Middle frontal gyrus (tissue), 1 donor: ENCODE measurements around the gene CRTC2.
A peak's percentile ranks its signal among the peaks of the same experiment; 100 is the strongest.

Source experiments
- DNase-seq: peaks from one replicate; pipeline ENCODE4 v3.0.0-alpha.2; 2015; ENCODE audit warnings: low spot score; ENCODE audit errors: extremely low spot score

CRTC2 gene

GRCh38 chr1:153946622-153947241, 11.7 kb downstream of the CRTC2 start, which contains the start of gene DENND4B:
DENND4B (minus strand) TSS chr1:153946718; CDS start chr1:153944374, 2,344 bp downstream.
- DNase-seq, result peak; percentile 73

- DNase-seq, result no peak
These were observed 12.4 kb downstream of the CRTC2 start for GRCh38 chr1:153945795-153946621.

GRCh38 chr1:153945131-153945794, 13.1 kb downstream of the CRTC2 start:
- DNase-seq, result no peak

GRCh38 chr1:153944827-153945117, 13.6 kb downstream of the CRTC2 start:
- DNase-seq, result no peak

GRCh38 chr1:153944005-153944826, 14.2 kb downstream of the CRTC2 start:
- no peak for DNase-seq

DNA sequence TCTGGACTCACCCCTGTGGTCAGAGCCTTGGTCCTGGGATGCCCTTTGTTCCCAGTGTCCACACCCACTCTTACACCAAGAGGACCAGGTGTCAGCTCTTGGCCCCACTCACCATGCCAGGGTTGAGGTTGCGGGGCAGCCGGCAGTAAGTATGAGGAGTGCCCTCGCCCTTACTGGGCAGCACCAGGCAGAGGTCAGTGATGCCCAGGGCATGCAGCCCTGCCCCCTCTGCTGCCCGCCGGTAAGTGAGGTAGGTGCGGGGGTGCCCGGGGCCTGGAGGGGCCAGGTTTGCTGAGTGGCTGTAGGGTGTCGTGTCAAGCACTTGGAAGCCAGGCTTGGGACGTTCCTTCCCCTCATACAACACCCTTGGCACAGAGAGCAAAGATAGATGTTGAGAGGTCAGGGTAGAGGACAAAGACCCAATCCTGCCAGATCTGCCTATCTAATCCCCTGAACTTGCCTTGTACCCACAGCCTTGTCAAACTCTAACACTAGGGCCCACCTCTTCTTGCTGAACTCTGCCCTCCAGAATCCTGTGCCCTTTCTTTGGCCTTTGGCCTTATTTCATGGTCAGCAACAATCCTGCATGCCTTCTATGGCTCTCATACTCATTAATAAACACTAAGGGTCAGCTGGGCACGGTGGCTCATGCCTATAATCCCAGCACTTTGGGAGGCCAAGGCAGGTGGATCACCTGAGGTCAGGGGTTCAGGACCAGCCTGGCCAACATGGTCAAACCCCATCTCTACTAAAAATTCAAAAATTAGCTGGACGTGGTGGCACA, 15.5 kb downstream of the CRTC2 start:
- no peak for DNase-seq

DNA sequence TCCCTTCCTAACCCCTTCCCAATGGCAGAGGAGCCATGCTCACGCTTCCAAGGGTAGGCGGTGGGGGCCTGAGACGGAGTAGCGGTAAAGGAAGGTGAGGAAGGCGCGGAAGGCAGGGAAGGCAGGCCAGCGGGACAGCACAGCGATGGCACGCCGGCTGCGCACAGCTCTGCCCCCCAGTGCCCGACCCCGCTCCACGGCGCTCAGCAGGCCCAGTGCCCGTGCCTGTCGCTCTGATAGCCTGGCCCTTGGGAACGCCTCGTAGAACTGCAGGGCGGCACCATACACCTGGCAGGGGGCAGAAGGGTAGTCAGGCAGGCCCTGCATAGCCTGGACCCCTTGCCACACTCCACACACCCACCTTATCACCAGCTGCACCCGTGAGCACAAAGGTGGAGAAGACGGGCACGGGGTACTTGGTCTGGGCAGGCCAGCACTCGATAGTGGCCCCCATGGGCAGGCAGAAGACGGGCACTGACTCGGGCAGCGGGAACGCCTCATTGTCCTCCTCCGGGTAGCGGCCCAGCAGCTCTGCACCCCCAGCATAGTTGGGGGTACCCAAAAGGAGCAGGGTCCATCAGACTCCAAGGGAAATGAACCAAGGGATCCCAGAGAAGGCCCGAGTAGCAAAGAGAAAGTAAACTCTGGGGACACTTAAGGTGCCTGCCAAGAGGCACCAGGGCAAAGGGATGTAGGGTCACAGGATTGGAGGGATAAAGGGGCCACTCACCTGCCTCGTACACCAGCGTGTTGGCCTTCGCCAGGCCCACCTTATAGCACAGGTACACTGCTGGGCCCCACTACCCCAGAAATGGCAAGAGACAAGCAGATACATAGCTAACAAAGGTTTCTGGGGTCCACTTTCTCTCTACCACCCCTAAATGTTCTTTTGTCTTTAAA, 16.3 kb downstream of the CRTC2 start:
- no peak for DNase-seq

GRCh38 chr1:153940756-153941155, 17.7 kb downstream of the CRTC2 start:
- DNase-seq, result no peak

- DNase-seq, result no peak
These were observed 18.9 kb downstream of the CRTC2 start for GRCh38 chr1:153939476-153939875.

GRCh38 chr1:153938996-153939395, 19.4 kb downstream of the CRTC2 start:
- DNase-seq, result no peak

- DNase-seq, result no peak
These were observed 21.1 kb downstream of the CRTC2 start for GRCh38 chr1:153937331-153937730.

- DNase-seq, result no peak
These were observed 22.2 kb downstream of the CRTC2 start for GRCh38 chr1:153936011-153936802.

DNA sequence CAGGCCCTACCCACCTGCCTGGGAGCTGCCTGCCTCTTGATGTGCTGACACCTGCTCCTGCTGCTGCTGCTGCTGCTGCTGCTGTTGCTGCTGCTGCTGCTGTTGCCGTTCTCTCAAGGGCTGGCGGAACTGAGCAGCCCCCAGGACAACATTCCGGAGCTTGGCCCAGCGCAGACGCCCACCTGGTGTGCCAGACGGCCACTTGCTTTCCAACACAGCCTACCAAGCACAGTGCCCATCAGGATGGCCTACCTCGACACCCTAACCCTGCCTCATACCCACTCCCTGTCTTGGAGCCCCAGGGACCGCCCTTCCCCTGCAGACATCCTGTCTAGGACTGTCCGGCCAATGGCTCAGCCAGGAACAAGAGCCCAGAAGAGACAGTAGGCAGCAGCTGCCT, 23.7 kb downstream of the CRTC2 start:
- DNase-seq, result no peak

- no peak for DNase-seq
These were observed 24.5 kb downstream of the CRTC2 start for GRCh38 chr1:153933955-153934354.

DNA sequence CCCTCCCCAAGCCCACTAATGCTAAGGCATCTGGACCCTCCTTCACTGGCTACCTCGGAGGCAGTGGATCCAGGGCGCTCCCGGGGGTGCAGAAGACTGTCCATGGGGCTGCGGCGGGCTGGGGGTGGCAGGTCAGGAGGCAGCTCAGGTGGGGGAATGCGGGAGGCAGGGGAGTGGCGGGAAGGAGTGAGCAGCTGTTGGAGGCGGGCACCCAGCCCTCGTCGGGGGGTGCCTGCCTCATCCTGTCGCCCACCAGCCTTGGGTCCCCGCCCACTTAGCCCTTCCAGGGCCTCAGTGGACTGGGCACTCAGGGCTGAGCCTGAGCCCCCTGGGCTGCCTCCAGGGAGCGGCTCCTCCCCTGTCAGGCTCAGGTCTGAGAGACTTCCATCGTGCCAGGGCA, 25.0 kb downstream of the CRTC2 start:
- DNase-seq, result no peak

- DNase-seq, result no peak
These were observed 26.0 kb downstream of the CRTC2 start for GRCh38 chr1:153932156-153933131.

- DNase-seq, result no peak
These were observed 28.1 kb downstream of the CRTC2 start for GRCh38 chr1:153929981-153930948.
